HEK293 (cell line): ENCODE data around the gene FA2H.

ENCODE experiments used
- REST ChIP-seq: fragments of 450-650 bp; formaldehyde crosslinking; IDR thresholded peaks from 2 replicates; pipeline ENCODE4 v1.5.1; 2016; ENCODE audit warnings: missing biosample characterization, missing genetic modification characterization
- ZBTB49 ChIP-seq: fragments of 450-650 bp; formaldehyde crosslinking; IDR thresholded peaks from 2 replicates; pipeline ENCODE4 v1.5.1; 2016; ENCODE audit warnings: missing biosample characterization, missing genetic modification characterization, low read depth

GRCh38 chr16:74691093-74691855, 83.3 kb downstream of the FA2H start:
- TF ChIP-seq ZBTB49 (tag by site-specific recombination) (no peak), REST (tag by site-specific recombination) (no peak)
